Measurements from ENCODE around the gene SSBP4.

SSBP4 gene

DNA sequence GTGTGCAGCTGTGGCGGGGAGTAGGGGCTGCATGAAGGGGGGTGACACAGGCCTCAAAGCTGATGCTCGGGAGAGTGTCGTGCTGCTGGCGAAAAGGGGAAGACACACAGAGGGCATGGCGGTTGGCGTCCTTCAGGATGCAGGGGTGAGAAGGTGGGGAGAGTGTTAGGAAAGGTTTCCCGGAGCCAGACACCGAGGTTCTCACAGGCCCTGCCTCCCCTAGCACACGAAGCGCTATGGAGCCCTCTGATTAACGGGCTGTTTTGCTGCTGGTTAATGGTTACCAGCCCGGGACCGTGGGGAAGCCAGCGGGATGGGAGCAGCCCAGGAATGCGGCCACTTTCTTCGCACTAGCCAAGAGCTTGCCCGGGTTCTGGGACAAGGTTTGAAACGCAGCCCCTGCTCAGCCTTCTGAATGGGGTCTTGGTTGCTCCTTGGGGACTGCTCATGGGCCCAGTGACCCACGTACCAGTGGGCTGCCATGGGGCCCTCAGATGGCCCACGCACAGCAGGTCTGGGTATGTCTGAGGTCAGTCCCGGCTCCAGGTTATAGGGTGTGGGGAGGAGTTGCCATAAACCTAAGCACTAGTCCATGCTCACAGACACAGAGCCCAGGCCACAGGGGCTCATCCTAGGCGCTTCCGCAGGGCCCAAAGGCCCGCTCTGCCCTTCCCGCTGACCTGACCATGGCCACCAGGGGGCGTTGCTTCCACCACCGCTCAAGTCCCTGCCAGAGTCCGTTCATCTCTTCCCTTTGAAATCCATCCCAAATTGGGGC is 50.1 kb downstream of the SSBP4 start:
- DNase-seq (ENCODE audit: low read depth): peak; percentile 30

DNA sequence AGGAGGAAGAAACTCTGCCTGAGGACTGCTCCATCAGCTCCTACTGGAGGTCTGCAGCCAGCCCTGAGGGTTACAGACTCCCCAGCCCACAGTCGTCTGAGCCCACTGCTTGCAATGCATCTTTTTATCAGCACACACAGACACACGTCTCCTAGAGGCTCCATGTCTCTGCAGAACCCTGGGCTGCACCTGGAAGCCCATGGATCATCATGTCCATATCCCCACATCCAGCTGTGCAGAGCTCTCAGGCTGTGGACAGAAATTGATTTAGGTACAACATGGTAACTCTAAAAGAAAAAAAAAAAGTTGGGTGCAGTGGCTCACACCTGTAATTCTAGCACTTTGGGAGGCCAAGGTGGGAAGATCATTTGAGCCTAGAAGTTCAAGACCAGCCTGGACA is 51.6 kb downstream of the SSBP4 start:
- DNase-seq (ENCODE audit: low read depth): no peak

DNA sequence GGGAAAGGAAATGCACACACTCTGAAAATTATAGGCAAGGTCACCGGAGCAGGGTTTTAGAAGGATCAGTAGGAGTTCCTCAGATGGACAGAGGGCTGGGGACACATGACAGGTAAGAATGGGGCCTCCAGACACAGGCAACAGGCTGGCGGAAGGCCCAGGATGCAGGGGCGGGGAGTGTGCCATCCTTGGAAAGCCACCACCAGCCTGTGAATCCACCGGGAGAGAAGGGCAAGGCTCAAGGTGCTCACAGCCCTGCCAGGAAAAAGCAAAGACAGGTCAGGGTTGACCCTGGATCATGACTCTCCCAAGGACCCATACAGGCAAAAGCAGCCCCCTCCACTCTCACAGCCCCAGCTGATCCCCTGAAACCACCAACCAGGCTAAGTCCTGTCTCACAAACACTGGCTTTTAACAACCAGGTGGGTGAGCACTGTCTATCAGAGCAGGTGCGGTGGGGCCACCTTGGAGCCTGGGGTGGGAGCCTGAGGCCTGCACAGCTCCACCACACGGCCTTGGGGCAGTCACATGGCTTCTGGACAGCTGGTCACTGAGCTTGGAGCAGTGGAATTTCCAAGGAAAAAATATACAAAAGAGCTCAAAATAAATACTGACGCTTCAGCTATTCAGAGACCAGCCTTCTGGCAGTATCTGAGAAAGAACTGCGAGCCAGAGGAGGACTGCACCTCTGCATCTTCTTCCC is 54.0 kb downstream of the SSBP4 start:
- DNase-seq (ENCODE audit: low read depth): no peak

DNA sequence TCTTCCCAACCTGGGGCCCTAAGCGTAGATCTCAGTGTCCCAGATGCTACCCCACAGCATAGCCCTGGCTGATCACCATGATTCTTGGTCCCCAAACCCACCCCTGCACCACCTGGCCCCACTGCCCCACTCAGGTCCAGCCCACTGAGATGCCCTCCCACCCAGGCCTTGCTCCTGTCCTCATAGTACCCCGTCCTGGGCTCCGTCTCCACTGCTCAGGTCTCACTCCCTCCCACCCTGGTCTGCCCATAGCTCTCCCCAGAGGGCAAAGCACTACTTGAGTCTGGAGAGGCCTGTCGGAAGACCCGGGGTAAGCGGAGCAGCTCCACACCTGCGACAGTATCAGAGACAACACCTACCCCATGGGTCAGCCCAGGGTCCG is 54.5 kb downstream of the SSBP4 start:
- no peak for DNase-seq (ENCODE audit: low read depth)

DNA sequence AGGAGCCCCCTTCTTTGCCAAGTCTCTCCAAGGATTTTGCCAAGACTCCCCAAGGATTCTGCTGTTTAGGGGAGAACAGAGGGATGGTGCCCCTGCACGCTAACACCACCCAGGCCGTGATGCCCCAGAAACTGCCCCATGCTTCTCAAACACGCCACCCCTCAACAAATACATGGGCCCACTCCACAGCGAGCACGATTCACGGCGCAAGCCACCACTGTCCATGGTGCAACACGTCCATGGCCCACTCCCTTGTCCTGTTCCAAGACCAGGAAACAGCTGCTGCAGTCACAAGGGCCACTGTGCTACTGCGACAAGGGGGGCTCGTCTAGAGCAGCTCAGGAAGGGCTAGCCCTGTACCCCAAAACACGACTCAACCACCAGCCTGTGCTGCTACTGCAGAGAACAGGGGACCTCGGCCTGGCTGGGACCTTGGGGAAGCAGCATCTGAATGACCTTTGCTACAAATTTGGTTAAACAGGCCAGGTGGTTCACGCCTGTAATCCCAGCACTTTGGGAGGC is 55.2 kb downstream of the SSBP4 start:
- DNase-seq (ENCODE audit: low read depth): no peak

DNA sequence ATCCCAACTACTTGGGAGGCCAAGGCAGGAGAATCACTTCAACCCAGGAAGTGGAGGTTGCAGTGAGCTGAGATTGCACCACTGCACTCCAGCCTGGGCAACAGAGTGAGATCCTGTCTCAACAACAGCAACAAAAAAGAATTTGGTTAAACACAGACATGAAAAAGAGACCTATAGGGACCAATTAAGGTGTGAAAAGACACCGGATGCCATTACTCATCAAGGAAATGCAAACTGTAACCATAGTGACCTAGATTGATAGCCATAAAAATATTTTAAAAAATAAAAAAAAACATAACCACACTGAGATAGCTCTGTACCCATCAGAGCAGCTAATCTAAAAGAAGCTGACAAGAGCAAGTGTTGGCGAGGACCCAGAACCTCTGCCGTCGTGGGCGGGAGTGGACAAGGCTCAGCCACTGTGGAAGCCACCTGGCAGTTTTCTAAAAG is 55.8 kb downstream of the SSBP4 start:
- no peak for DNase-seq (ENCODE audit: low read depth)

DNA sequence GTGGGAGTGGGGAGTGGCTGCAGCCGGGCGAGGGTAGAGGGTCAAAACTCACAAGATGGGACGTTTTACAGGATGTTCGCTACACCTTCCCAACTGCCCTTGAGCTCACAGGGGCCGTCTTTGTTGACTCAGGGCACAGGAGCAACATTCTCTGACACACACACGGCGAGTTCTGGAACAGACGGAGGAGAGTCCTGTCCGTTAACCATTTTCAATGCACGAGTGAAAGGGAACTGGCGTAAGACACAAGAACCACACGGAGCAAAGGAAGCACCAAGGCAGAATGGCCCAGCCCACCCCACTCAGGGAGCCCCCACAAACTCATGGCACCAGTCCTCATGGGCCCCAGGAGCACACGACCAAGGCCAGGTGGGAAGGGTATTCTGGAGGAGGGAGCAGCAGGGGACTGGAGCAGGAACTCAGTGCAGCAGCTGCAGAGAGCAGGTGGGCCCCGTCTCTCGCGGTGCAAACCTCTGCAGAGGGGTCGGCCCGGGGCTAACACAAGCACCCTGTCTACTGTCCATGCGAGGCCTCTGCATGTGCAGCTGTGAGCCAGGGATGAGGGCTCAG is 56.6 kb downstream of the SSBP4 start:
- no peak for DNase-seq (ENCODE audit: low read depth)

DNA sequence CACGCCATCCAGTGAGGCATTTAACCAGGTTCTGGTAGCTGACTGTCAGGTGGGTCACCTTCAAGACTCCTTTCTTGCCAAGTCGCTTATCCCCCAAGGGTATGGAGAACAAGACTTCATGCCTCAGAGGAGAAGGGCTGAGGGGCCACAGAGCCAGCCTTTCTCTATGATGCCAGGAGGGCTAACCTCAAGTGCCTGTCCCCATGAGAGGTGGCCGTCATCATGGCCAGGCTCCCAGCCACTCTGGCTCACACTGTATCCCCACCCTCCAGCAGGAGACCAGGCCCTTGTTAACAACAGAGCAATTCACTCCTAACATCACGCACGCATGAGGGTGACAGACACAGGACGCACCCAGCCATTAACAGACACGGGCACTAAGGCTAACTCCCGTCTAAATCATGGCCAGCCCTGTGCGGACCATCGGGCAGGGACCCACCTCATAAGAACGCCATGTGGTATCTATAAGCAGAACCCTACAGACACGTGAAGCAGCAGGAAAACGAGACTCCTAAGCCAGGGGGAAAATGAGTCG is 57.4 kb downstream of the SSBP4 start:
- no peak for DNase-seq (ENCODE audit: low read depth)

DNA sequence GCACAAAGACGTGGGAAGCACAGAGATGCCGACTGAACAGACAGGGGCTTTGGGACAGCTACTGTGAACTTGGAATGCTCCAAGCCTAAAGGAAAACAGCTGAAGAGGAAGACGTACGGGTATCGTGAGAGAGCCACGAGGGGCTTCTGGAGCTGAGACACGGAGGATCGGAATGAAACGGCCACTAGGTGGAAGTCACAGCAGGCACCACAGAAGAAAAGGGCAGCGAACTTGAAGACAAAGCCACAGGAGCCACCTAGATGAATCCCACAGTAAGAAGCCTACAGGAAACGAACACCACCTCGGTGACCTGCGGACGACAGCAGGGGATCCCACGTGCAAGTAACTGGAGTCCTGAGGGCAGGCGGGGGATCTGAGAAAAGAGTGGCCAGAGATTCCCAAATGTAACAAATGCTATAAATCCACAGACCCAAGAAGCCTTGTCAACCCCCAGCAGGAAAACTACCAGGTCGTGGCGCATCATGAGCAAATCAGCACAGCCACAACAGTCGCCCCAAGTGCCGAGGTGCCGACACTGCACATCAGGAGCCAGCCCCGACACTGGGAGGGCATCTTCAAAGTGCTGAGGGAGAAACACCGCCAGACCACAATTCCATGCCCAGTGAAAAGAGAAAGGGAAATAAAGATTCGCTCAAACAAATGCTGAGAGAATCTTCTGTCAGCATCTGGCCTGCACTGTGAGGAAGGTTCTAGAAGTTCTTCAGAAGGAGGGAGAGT is 58.0 kb downstream of the SSBP4 start:
- DNase-seq (ENCODE audit: low read depth): no peak

DNA sequence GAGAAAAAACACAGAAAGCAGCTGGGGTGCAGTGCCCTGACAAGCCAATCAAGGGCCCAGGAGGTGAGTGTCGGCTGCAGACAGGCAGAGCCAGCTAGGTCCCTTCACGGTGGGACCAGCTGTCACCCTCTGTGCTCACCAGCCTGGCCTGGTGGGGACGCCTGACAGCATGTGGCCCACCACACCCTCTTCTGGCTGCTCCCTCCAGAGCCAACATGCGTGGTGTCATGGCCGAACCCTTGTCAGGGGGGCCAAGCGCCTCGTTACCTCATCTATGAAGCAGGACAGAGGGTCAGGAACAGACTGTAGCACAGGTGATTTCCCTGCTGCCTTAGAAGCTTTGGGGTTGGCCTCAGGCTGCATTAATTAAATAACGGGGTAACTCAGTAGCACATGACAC is 58.8 kb downstream of the SSBP4 start:
- no peak for DNase-seq (ENCODE audit: low read depth)

DNA sequence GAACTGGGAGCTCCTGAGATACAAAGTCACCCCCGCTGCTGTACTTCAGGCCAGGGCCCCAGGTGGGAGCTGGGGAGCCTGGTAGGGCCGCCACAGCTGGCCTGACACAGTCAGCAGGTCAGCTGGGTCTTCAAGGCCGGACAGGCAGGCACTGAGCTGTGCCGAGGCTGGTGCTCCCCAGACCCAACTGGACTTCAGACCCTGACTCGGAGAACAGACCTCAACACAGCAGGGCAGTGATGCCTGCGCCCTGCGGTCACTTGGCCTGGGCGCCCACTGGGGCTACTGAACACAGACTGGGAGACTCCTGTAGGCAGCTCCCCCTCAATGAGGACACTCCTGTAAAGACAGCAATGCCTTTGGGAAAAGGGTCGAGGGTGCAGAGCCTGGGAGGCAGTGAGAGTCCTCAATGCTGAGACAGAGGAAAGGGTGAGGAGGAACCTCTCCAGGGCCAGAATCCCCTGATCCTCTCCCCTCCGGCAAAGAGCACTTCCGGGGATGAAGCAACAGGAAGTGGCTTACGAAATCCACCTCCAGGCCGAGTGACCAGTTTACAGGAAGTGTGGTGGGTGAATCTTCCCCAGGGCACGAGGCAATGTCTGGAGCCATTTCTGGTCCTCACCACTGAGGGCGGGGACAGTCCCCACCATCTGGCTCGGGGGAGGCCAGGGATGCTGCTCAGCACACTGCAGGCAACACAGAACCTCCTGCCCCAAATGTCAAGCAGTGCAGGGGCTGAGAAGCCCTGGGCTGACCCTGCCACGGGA is 59.5 kb downstream of the SSBP4 start:
- DNase-seq (ENCODE audit: low read depth): peak; percentile 44

DNA sequence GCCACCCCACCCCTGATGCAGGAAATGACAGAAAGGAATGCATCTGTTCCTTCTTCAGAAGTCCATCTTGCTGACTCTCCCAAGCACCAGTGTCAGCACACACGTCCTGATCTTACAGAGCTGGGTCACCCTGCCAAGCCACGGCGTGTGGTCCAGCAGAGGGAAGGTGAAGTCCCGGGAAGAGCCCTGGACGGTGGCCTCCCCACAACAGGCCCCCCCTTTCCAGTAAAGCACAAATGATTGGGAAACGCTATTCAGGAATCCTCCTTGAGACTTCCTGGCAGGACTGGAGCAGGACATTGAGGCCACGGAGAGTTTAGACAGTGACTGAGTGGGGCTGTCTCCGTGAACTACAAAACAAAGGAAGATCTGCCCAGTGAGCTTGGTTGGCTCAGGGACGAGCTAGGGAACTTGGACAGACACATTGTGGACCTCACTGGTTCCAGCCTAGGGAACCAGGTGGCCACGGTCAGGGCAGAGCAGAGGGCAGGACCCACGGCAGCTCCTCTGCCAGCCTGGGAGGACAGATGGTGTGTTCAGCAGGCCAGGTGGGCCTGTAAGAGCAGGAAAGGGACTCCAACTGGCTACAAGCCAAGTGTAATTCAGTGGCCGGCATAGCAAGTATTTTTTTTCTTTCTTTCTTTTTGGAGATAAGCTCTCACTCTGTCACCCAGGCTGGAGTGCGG is 61.0 kb downstream of the SSBP4 start:
- DNase-seq (ENCODE audit: low read depth): no peak

DNA sequence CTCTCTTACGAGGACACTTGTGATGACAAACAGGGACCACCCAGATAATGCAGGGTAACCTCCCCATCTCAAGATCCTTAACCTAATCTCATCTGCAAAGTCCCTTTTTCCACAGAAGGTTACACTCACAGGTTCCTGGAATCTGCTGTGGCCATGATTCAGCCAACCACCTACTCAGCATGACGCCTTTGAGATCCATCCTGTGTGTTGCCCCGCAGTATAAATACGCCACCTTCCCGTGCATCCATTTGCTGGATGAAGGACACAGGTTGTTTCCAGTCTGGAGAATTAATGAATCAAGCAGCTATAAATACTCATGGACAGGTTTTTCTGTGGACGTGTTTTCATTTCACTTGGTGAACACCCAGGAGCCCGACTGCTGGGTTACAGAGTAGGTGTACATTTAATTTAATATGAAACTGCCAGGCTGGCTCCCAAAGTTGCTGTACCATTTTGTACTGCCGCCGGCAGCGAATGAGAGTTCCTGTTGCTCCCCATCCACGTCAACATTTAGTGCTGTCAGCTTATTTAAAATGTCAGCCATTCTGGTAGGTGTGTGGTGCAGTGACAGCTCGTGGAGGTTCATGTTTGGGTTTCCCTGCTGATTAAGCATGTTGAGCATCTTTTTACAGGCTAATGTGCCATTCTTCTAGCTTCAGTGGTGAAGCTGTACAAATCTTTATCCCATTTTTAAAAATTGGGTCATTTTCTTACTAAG is 62.5 kb downstream of the SSBP4 start:
- DNase-seq (ENCODE audit: low read depth): no peak

DNA sequence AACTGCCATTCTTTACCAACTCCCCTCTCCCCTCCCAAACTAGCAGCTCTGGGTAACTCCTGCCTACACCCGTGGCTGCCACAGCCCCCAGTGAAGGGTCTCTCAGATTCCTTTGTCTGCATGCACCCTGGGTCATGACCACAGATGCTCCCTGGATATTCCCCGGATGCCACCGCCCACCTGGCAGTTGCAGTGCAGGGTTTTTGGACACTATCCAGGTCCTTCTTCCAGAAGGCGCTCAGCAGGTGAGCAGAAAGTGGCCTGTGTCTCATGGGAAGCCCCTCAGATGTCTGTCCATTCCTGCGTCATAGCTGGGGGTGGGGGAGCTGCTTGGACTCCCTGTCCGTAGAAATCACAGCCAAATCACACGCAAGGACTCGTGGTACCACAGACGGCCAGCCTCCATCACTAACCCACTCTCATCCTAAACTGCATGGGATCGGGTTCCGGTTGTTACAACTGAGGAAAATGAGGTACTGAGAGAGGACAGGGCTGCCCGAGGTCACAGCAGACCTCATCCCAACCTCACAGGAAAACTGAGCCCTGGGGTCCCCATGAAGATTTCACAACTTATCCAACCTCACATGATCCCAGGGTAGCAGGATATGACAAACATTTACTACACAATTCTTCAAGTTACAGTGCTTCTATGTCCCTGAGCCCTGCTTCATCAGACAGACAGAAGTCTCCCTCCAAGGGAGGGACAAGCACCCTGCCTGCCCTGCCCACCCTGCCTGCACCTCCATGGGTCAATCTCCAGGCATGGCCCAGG is 64.1 kb downstream of the SSBP4 start:
- DNase-seq (ENCODE audit: low read depth): no peak

All from stimulated activated CD8-positive, alpha-beta memory T cell treated with anti-CD3 and anti-CD28 coated beads, Interleukin-12 subunit alpha, Interleukin-12 subunit beta, amount 100 ng/mL, for 4 hours (primary cell).